Parathyroid adenoma (tissue), 2 donors: Measurements from ENCODE around the gene KLF15.

Experiments used
- H2AFZ ChIP-seq: fragments of 300-600 bp; sonication (generic); one replicate; pipeline ENCODE4 v1.7.0; 2017; ENCODE audit warnings: antibody characterized with exemption, mild to moderate bottlenecking
- H3K27ac ChIP-seq: fragments of 300-600 bp; sonication (generic); one replicate; pipeline ENCODE4 v1.7.0; 2017
- H3K27me3 ChIP-seq: fragments of 300-600 bp; sonication (generic); one replicate; pipeline ENCODE4 v1.7.0; 2017; ENCODE audit warnings: low read length; ENCODE audit not compliant: control insufficient read depth, insufficient read depth
- H3K36me3 ChIP-seq: fragments of 300-600 bp; sonication (generic); one replicate; pipeline ENCODE4 v1.7.0; 2017; ENCODE audit warnings: low read length; ENCODE audit not compliant: control insufficient read depth, insufficient read depth
- H3K4me1 ChIP-seq: fragments of 300-600 bp; sonication (generic); one replicate; pipeline ENCODE4 v1.7.0; 2017; ENCODE audit warnings: control low read depth
- H3K4me2 ChIP-seq: fragments of 300-600 bp; sonication (generic); one replicate; pipeline ENCODE4 v1.7.0; 2017; ENCODE audit warnings: low read length
- H3K4me3 ChIP-seq: fragments of 300-600 bp; sonication (generic); one replicate; pipeline ENCODE4 v1.7.0; 2017; ENCODE audit warnings: low read depth, low read length
- H3K79me2 ChIP-seq: fragments of 300-600 bp; sonication (generic); one replicate; pipeline ENCODE4 v1.7.0; 2017; ENCODE audit warnings: control low read depth
- H3K9ac ChIP-seq: fragments of 300-600 bp; sonication (generic); one replicate; pipeline ENCODE4 v1.7.0; 2017; ENCODE audit warnings: mild to moderate bottlenecking
- H3K9me3 ChIP-seq: fragments of 300-600 bp; sonication (generic); one replicate; pipeline ENCODE4 v1.7.0; 2017; ENCODE audit warnings: low read length; ENCODE audit not compliant: control insufficient read depth
- TF ChIP-seq, protein P1 (sequence below): fragments of 300-600 bp; sonication (generic); IDR thresholded peaks from one replicate; pipeline ENCODE4 v1.7.0; 2017; ENCODE audit warnings: antibody characterized with exemption, mild to moderate bottlenecking
- donor health status: primary hyperparathyroidism.

Gene KLF15

DNA sequence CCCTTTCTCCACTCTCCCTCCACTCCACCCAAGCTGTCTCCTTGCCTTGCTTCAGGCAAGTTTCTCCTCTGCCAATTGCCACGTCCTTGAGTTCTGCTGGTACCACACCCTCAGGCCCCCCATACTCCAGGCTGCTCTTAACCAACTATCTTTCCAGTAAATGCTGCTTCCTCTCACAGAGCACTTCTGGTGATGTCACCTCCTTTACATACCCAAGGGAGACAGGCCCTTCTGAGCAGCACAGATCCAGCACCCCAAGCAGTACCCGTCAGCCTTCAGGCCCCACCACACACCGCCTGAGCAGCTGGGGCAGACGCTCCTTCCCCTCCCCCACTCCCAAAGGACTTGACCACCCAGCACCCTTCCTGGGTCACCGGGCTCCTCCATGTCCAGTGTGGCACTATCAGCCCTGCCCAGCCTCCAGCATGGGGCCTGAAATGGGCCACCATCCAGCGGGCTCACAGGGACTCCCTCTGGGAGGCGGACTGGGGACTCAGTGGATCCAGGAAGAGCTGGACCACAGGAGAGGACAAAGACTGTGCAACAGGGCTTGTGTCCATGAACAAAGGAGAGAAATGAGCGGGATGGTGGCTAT lies 50.2 kb downstream of the KLF15 start:
- Histone ChIP-seq H3K9me3 (no peaks in the 10 kb centered on the region), H2AFZ (no peak overlapping the region), H3K4me2 (no peak overlapping the region), H3K79me2 (no peaks in the 10 kb centered on the region), H3K4me3 (no peak overlapping the region), H3K27me3 (no peaks in the 10 kb centered on the region), H3K36me3 (no peaks in the 10 kb centered on the region), H3K4me1 (no peaks in the 10 kb centered on the region), H3K27ac (no peak overlapping the region), H3K9ac (no peak overlapping the region)
- TF ChIP-seq, protein P1, sequence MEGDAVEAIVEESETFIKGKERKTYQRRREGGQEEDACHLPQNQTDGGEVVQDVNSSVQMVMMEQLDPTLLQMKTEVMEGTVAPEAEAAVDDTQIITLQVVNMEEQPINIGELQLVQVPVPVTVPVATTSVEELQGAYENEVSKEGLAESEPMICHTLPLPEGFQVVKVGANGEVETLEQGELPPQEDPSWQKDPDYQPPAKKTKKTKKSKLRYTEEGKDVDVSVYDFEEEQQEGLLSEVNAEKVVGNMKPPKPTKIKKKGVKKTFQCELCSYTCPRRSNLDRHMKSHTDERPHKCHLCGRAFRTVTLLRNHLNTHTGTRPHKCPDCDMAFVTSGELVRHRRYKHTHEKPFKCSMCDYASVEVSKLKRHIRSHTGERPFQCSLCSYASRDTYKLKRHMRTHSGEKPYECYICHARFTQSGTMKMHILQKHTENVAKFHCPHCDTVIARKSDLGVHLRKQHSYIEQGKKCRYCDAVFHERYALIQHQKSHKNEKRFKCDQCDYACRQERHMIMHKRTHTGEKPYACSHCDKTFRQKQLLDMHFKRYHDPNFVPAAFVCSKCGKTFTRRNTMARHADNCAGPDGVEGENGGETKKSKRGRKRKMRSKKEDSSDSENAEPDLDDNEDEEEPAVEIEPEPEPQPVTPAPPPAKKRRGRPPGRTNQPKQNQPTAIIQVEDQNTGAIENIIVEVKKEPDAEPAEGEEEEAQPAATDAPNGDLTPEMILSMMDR, result no peak

DNA sequence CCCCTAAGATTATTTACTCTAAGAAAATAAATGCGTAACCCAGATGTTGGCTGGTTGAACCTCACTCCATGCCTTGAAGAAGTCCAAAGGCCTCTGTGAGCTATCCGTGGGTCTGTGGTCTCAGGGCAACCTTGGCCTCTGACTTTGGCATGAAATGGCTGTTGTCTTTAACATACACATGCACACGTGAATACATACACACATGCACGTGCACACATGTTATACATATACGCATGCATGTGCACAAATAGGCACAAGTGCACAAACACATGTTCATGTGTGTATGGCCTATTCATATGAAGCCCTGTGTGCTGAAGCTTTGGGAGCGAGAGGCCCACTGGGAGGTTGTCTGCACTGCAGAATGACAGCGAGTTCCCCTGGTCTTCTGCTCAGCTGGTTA lies 50.8 kb downstream of the KLF15 start:
- Histone ChIP-seq H3K9me3 (no peaks in the 10 kb centered on the region), H3K4me3 (no peak overlapping the region), H3K4me2 (no peak overlapping the region), H3K79me2 (no peaks in the 10 kb centered on the region), H3K4me1 (no peaks in the 10 kb centered on the region), H3K36me3 (no peaks in the 10 kb centered on the region), H3K9ac (no peak overlapping the region), H2AFZ (no peak overlapping the region), H3K27ac (no peak overlapping the region), H3K27me3 (no peaks in the 10 kb centered on the region)
- TF ChIP-seq, protein P1, result no peak

DNA sequence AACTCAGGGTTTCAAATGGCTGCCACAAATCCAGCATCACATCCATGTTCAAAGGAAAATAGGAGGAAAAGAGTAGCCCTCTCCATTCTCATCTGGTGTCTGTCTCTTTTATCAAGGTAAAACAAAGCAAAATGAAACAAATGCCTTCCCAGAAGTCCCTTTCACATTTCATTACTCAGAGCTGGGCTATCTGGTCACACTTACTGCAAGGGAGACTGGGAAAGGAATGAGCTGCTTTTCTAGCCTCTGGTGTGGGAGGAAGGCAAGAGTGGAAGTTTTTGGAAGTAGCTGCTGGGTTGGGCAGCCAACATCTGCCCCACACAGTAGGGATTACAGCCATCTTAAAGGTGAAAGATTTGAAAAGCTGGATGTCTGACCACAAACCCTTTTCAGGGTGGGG lies 51.8 kb downstream of the KLF15 start:
- Histone ChIP-seq H3K27ac (no peak overlapping the region), H3K79me2 (no peaks in the 10 kb centered on the region), H3K9ac (no peak overlapping the region), H3K9me3 (no peaks in the 10 kb centered on the region), H2AFZ (no peak overlapping the region), H3K4me2 (no peak overlapping the region), H3K4me3 (no peak overlapping the region), H3K4me1 (no peaks in the 10 kb centered on the region), H3K36me3 (no peaks in the 10 kb centered on the region), H3K27me3 (no peaks in the 10 kb centered on the region)
- TF ChIP-seq, protein P1, result no peak

DNA sequence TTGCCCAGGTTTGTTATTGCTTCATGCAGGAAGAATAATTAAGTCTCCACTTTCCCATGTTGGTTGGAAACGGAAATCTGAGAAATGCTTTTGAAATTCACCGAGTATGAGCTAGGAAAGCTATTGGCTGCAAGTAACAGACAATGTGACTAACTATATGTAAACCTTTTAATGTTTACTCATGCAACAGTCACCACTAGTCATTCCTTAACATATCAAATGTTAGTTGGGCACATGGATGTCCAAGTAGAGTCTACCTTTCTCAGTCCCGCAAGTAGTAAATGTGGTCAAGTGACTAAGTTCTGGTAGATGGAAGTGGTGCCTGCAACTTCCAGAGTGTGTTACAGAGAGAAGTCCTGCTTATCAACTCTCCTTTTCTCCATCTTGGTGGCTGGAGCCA lies 52.5 kb downstream of the KLF15 start:
- no peaks in the 10 kb centered on the region for H3K4me1 ChIP-seq
- H3K79me2 ChIP-seq, result no peaks in the 10 kb centered on the region
- no peak overlapping the region for H3K4me3 ChIP-seq
- no peak overlapping the region for H2AFZ ChIP-seq
- H3K36me3 ChIP-seq, result no peaks in the 10 kb centered on the region
- no peaks in the 10 kb centered on the region for H3K27me3 ChIP-seq
- TF ChIP-seq, protein P1, result no peak
- no peaks in the 10 kb centered on the region for H3K9me3 ChIP-seq
- H3K27ac ChIP-seq, result no peak overlapping the region
- no peak overlapping the region for H3K9ac ChIP-seq
- no peak overlapping the region for H3K4me2 ChIP-seq

DNA sequence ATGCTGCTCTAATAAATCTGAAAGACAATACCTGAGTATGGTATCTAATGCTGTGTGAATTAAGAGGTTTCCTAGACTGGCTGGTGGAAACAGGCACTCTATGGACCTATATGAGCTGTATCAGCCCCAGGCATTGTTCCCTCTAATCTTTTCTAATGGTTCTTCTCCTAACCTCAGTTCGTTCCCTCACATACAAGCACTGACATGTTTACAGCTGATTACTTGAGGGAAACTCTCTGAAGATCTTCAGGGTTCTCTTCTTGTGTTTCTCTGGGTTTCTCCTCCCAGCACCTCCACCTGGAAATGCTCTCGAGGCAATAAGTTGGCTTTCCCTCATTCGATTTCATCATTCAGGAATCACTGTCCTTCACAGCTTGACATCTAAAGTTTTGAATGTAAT lies 52.9 kb downstream of the KLF15 start:
- H3K9me3 ChIP-seq, result no peaks in the 10 kb centered on the region
- H3K36me3 ChIP-seq, result no peaks in the 10 kb centered on the region
- no peaks in the 10 kb centered on the region for H3K79me2 ChIP-seq
- no peak overlapping the region for H3K4me3 ChIP-seq
- TF ChIP-seq, protein P1, result no peak
- H3K4me1 ChIP-seq, result no peaks in the 10 kb centered on the region
- no peak overlapping the region for H3K4me2 ChIP-seq
- H2AFZ ChIP-seq, result no peak overlapping the region
- no peak overlapping the region for H3K9ac ChIP-seq
- H3K27ac ChIP-seq, result no peak overlapping the region
- no peaks in the 10 kb centered on the region for H3K27me3 ChIP-seq
